Eye (tissue), 1 donor: ENCODE data around the gene GRIK3.
"Not testable (repeated sequence)": the region's sequence is repeated elsewhere in the genome, so short reads cannot be mapped to it uniquely, and the experiment has no call there.

Source experiments
- DNase-seq: peaks from one replicate; pipeline ENCODE4 v3.0.0-alpha.2; 2015

The GRIK3 gene

GRCh38 chr1:36937371-36937770 is 96.9 kb downstream of the GRIK3 start:
- DNase-seq = no peak

- DNase-seq = no peak
Measured at GRCh38 chr1:36934061-36934460, 100.3 kb downstream of the GRIK3 start.

- no peak for DNase-seq
Measured at GRCh38 chr1:36927826-36928225, 106.5 kb downstream of the GRIK3 start.

GRCh38 chr1:36925251-36925650 is 109.1 kb downstream of the GRIK3 start:
- DNase-seq = no peak

GRCh38 chr1:36924282-36924811 is 110.0 kb downstream of the GRIK3 start:
- DNase-seq = peak; percentile 96

GRCh38 chr1:36922593-36923426 is 111.5 kb downstream of the GRIK3 start:
- DNase-seq = peak; percentile 5

- DNase-seq = no peak
Measured at GRCh38 chr1:36922071-36922470, 112.2 kb downstream of the GRIK3 start.

GRCh38 chr1:36920801-36921405 is 113.4 kb downstream of the GRIK3 start:
- no peak for DNase-seq

- no peak for DNase-seq
Measured at GRCh38 chr1:36920371-36920770, 113.9 kb downstream of the GRIK3 start.

- no peak for DNase-seq
Measured at GRCh38 chr1:36919491-36920145, 114.7 kb downstream of the GRIK3 start.

GRCh38 chr1:36918604-36919003 is 115.7 kb downstream of the GRIK3 start:
- no peak for DNase-seq

- DNase-seq = not testable (repeated sequence)
Measured at GRCh38 chr1:36916542-36916941, 117.8 kb downstream of the GRIK3 start.

- peak; percentile 50 for DNase-seq
Measured at GRCh38 chr1:36913484-36914060, 120.7 kb downstream of the GRIK3 start.

- no peak for DNase-seq
Measured at GRCh38 chr1:36913016-36913415, 121.3 kb downstream of the GRIK3 start.

GRCh38 chr1:36912365-36912865 is 121.9 kb downstream of the GRIK3 start:
- peak; percentile 57 for DNase-seq

GRCh38 chr1:36911561-36912364 is 122.6 kb downstream of the GRIK3 start:
- peak; percentile 54 for DNase-seq

- DNase-seq = no peak
Measured at GRCh38 chr1:36910886-36911540, 123.3 kb downstream of the GRIK3 start.

GRCh38 chr1:36909946-36910725 is 124.2 kb downstream of the GRIK3 start:
- DNase-seq = peak; percentile 68

GRCh38 chr1:36909359-36909758 is 125.0 kb downstream of the GRIK3 start:
- not testable (repeated sequence) for DNase-seq

GRCh38 chr1:36908096-36908495 is 126.2 kb downstream of the GRIK3 start:
- no peak for DNase-seq

GRCh38 chr1:36906555-36906954 is 127.8 kb downstream of the GRIK3 start:
- no peak for DNase-seq
